SKM-1 (cell line): ENCODE measurements around the gene OBP2B.
"Not testable (repeated sequence)": the region's sequence is repeated elsewhere in the genome, so short reads cannot be mapped to it uniquely, and the experiment has no call there.

ENCODE experiments used
- DNase-seq: peaks from one replicate; lab custom pipeline; 2025; ENCODE audit not compliant: unreplicated experiment; lab: John Stamatoyannopoulos, UW

Gene OBP2B

DNA sequence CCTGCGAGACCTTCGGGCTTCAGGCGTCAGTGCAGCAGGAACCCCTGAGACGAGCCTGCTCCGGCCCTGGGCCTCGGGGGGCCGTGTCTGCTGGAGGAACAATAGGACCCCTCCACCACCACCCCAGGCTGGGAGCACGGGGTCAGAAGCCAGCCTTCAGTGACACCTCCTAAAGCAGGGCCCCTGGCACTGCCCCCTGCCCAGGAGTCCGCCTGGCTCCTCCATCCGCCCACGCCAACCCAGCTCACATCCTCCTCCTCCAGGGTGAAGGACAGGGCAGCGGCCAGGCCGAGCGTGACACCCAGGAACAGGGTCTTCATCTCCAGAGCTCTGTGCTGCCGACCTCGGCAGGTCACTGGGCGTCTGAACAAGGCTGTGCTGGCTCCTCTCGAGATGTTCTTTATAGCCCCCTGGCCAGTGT, at the start of gene OBP2B:
Gene OBP2B, minus strand, starts transcription at position 371 of the 421 bp plus-strand sequence. Its CDS starts 51 bp downstream, at position 320.
- DNase-seq: not testable (repeated sequence)

DNA sequence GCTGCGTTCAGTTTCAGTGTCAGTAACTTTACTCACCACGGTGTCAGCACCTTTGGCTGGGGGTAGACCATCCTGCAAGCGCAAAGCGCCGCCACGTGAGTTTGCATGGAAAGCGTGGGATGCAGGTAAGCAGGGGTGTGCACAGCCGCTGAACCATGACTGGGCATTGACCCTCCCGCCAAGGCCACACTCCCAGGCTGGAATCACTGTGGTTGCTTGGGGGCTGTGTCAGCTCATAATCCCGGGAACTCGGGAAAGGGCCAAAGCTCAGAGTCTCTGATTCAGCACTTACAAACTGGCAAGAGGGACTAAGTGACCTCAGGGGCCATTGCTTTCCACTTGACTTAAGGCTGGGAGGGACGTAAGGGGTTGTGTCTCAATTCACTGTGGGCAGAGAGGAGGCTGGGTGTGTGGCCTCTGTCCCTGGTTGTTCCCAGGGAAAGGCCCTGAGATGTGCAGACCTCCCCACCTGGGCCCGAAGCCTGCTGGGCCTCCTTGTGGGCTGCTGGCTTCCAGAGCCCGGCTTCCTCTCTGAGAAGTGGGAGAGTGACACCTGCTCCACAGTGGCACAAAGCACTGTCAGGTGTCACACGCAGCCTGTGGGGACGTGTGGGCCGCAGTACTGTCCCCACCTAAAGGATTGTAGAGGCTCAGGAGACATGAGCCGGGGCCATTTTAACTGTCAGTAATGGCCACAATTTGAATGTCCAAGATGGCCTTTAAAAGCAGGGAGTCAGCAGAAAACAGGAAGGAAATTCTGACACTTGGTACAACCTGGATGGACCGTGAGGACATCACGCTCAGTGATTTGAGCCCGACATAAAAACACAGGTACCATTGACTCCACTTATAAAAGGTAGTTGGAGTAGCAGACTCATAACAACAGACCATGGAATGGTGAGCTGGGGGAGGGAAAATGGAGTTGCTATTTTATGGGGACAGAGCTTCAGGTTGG, 49.3 kb upstream of the OBP2B start:
- no peak for DNase-seq

DNA sequence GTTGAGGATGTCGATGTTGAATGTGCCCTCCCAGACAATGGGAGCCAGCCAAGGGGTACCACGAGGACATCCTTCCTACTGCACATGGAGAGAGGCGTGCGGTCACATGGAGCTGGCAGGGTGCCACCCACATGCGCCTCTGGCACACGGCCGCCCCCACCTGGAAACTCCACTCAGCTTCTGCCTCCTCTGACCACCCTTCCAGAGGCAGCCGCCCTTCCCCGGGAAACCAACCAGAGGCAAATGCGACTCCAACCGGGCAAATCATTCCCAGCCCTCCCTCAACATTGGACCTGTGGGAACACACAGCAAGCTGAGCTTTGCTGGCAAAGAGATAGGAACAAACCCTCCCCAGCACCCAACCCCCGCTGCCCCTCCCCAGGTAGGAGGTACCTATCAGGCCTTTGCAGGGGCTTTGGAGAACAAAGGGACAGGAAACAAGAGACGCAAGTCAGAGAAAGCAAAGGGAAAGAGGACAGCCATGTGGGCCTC, 48.5 kb upstream of the OBP2B start:
- no peak for DNase-seq

DNA sequence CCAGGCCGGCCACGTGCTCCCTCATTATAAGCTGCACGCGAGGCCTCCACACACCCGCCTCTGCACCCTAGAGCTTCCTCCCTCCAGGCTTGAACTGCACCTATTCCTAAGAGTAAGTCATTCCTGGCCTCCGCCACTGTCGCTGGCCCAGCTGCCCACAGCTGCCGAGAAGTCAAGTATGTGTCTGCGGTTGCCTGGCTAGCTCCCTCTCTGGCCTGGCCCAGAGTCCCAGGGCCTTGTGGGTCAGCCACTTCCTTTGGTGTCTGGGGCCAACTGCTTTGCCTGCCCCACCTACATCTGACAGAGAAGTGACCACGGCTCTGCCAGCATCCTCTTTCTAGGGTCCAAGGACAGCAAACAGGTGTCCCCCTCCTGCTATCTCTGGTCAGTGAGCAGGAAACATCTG, 47.6 kb upstream of the OBP2B start:
- DNase-seq: no peak

GRCh38 chr9:133256136-133256461, 47.0 kb upstream of the OBP2B start:
- DNase-seq: no peak

DNA sequence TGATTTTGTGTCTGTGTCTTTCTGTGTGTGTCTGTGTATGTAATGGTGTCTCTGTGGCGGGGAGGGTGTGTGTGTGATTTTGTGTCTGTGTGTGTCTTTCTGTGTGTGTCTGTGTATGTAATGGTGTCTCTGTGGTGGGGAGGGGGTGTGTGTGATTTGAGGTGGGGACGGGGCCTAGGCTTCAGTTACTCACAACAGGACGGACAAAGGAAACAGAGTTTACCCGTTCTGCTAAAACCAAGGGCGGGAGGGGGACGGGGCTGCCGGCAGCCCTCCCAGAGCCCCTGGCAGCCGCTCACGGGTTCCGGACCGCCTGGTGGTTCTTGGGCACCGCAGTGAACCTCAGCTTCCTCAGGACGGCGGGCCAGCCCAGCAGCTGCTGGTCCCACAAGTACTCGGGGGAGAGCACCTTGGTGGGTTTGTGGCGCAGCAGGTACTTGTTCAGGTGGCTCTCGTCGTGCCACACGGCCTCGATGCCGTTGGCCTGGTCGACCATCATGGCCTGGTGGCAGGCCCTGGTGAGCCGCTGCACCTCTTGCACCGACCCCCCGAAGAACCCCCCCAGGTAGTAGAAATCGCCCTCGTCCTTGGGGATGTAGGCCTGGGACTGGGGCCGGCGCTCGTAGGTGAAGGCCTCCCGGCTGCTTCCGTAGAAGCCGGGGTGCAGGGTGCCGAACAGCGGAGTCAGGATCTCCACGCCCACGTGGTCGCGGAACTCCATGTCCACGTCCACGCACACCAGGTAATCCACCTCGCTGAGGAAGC, 46.5 kb upstream of the OBP2B start:
- DNase-seq: no peak

GRCh38 chr9:133254471-133254870, 45.4 kb upstream of the OBP2B start:
- DNase-seq: no peak

DNA sequence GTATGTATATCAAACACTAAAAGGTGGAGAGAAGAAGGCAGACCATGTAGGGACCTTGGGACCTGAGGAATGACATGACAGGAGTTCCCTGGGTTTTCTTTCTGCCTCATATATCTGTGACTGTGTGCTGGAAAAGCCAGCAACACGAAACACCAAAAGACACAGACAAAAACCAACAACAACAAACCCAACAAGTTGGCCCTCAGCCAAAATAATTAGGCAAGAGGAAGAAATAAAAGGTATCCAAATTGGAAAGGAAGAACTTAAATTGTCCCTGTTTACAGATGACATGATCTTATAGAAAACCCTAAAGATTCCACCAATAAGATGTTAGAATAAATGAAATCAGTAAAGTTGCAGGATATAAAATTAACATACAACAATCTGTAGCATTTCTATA, 44.2 kb upstream of the OBP2B start:
- no peak for DNase-seq

DNA sequence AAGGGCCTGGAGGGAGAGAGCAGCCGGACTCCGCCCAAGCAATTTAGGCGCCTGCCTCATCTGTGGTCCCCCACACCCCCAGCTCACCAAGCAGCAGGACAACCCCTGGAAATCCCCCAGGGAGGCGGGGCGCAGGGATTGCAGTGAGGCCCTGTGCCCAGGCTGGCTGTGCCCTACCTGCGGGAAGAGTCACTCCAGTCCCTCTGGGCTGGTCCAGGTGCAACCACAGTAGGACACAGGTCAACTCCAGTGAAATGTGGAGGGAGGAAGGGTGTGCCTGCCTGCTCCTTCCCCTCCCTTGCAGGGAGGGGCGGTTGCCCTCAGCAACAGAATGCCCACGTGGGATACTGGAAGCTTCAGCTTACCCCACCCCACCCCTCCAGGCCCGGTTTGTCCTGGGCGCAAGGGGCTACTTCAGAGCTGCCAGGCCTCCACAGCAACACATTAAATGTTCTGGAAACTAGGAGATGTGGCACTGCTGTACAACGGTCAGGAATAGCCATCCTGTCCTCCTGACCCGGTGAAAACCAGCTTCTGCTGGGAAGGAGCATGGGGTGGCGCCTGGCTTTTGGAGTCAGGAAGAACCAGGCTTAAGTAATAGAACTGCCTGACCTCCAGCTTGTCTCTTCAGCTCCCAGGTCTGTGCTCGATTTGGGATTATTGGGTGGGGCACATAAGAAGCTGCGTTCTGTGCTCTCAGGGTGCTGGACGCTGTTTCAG, 43.4 kb upstream of the OBP2B start:
- DNase-seq: no peak

- DNase-seq: no peak
These were observed 42.7 kb upstream of the OBP2B start for GRCh38 chr9:133251773-133252172.

DNA sequence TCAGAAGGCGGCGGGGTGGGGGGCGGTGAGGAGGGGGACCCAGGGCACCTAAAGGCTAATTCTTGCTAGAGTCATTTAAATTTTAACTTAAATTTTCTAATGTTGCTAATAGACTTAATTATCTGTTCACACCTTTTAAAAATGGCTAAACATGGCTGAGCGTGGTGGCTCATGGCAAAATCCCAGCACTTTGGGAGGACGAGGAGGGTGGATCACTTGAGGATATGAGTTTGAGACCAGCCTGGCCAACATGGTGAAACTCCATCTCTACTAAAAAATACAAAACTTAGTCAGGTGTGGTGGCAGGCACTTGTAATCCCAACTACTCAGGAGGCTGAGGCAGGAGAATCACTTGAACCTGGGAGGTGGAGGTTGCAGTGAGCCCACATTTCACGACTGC, 42.2 kb upstream of the OBP2B start:
- DNase-seq: not testable (repeated sequence)

GRCh38 chr9:133250741-133251170, 41.7 kb upstream of the OBP2B start:
- DNase-seq: no peak

DNA sequence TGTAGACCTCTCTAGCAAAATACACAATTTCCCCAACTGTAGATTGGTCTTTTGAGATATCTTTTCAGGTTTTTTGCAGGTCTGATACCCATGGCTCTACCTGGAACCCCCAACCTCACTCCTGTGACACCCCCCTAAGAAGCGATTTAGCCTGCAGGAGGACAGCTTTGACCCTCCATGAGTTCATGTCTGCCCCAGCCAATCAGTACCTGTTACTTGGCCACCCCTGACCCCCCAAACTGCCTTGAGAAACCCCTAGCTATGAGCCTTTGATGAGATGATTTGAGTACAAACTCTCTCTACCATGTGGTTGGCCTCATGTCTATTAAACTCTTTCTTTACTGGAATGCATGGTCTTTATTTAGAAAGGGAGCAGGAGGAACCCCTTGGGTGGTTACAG, 40.3 kb upstream of the OBP2B start:
- DNase-seq: no peak

DNA sequence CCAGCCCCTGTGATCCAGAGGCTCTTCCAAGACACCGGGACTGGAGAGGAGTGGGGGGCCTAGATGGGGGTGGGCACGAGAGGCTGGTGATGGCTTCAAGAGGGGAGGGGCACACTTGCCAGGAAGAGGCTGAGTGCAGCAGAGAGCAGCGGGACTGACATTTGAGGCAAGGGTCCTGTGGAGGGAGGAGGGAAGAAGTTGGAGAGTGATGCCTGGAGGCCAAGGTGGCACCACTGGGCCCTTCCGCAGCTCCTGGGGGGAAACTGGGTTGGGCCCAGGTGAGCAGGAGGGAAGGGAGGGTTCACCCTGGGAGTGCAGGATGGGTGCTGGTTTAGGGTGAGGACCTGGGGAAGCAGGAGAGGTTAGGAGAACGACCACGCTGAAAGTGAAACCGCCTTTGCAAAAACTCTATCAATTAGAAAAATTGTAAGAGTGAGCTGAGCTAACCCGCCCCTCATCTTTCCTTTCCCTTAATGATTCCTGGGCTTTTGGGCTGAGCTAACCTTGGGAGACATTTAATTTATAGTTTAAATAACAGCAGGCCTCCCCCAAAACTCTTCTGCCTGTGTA, 39.8 kb upstream of the OBP2B start:
- no peak for DNase-seq

DNA sequence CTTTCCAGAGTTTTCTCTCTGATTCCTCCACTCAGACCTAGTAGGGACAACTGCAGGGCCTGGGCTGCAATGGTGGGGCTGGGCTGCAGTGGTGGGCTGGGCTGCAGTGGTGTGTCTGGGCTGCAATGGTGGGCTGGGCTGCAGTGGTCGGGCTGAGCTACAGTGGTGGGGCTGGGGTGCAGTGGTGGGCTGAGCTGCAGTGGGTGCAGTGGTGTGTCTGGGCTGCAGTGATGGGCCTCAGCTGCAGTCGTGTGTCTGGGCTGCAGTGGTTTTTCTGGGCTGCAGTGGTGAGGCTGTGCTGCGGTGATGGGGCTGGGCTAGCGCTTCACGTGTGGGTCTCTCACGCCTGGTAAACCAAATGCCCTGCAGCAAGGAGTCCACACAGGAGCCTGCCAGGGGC, 38.6 kb upstream of the OBP2B start:
- no peak for DNase-seq

DNA sequence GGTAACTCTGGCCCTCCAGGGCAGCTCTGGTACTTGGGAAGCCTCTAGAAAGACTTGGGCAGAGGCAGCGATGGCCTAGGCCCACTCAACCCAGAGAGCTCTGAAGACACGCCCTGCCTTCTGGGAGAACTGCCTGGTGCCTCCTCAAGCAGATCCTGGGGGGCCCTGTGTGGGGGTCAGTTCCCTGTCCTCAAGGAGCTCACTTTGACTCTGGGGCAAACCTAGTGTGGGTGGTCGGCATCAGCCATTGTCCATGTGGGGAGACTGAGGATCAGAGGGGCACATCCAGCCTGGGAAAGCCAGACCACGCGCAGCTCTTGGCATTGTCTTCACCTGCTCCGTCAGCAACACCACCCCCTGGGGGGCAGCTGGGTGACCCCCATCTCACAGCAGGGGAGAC, 37.9 kb upstream of the OBP2B start:
- DNase-seq: no peak

DNA sequence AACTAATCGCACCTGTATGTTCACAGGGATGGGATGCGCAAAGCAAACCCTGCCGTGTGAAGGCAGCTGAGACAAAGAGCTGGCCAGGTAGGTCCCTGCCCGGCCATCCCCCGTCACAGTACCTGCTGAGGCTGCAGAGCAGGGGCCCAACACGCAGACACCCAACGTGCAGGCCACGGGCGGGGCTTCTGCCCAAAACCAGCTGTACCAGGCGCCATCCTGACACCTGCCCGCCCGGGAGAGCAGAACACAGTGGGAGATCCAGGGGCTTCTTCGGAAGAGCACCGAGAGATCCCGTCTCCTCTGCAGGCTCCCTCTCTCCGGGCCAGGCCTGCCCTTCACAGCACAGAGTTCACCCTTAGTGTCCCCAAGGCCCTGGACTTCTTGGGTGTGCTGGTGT, 37.5 kb upstream of the OBP2B start:
- no peak for DNase-seq

- DNase-seq: no peak
These were observed 33.9 kb upstream of the OBP2B start for GRCh38 chr9:133242991-133243390.

DNA sequence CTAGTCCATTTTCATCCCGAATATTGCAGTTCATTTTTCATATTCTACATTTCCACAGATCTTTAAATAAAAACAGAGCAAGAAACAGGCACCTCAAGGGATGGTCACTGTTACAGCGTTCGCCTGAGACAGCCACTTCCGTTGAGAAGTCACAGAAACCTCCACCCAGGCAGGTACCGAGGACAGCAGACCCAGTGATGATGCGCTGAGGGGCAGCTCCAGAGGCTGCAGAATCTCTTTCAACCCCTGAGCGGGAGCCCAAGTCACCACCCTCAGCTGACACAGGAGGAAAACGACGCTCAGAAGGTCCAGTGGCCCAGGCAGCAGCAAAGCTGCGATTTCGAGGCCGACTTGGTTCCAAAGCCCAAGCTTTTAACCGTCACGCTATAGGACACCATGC, 33.2 kb upstream of the OBP2B start:
- DNase-seq: no peak

GRCh38 chr9:133239533-133240090, 30.6 kb upstream of the OBP2B start:
- no peak for DNase-seq
